DND-41 (cell line): ENCODE data around the gene KCNT1.

Experiments
- ATAC-seq: fragments of 200-7000 bp; cut with Tn5 transposase; 3 replicates; pipeline ENCODE4 v1.9.1; 2021; ENCODE audit warnings: low read depth; ENCODE audit not compliant: insufficient read depth
- DNase-seq: peaks from one replicate; pipeline ENCODE4 v3.0.0-alpha.2; 2020
- H2AFZ ChIP-seq: 2 replicates; pipeline ENCODE4 v1.6.0; 2012; ENCODE audit warnings: low read depth, low read length
- H3K27ac ChIP-seq: 2 replicates; pipeline ENCODE4 v1.5.1; 2012; ENCODE audit warnings: low read length, inconsistent platforms
- H3K27me3 ChIP-seq: fragments of 200-600 bp; sonication (generic); 2 replicates; pipeline ENCODE4 v1.6.0; 2012; ENCODE audit warnings: low read length, mild to moderate bottlenecking, inconsistent platforms; ENCODE audit not compliant: insufficient read depth, poor library complexity
- H3K36me3 ChIP-seq: 2 replicates; pipeline ENCODE4 v1.5.1; 2012; ENCODE audit warnings: low read length, inconsistent platforms; ENCODE audit not compliant: insufficient read depth
- H3K4me1 ChIP-seq: 2 replicates; pipeline ENCODE4 v1.5.1; 2012; ENCODE audit warnings: mild to moderate bottlenecking, low read length; ENCODE audit not compliant: insufficient read depth
- H3K4me2 ChIP-seq: 2 replicates; pipeline ENCODE4 v1.6.0; 2012; ENCODE audit warnings: mild to moderate bottlenecking, moderate library complexity, low read length, inconsistent platforms; ENCODE audit not compliant: insufficient read depth
- H3K4me3 ChIP-seq, 2 experiments: fragments of 200-600 bp in 1 of 2; shearing (Covaris generic) in 1 of 2; 2 replicates each; pipeline ENCODE4 v1.5.1; 2012 to 2016; ENCODE audit warnings: inconsistent platforms in 2 of 2, low read length in 2 of 2, mild to moderate bottlenecking in 2 of 2, low read depth in 1 of 2, moderate library complexity in 1 of 2
- H3K79me2 ChIP-seq: 2 replicates; pipeline ENCODE4 v1.6.0; 2012; ENCODE audit warnings: low read length, inconsistent platforms; ENCODE audit not compliant: insufficient read depth
- H3K9ac ChIP-seq: 2 replicates; pipeline ENCODE4 v1.6.0; 2012; ENCODE audit warnings: low read depth, mild to moderate bottlenecking, inconsistent platforms, low read length, moderate library complexity
- H3K9me3 ChIP-seq: 2 replicates; pipeline ENCODE4 v1.5.1; 2012; ENCODE audit warnings: low read length, moderate library complexity, mild to moderate bottlenecking, inconsistent platforms; ENCODE audit not compliant: insufficient read depth, severe bottlenecking
- H4K20me1 ChIP-seq: 2 replicates; pipeline ENCODE4 v1.6.0; 2012; ENCODE audit warnings: low read length; ENCODE audit not compliant: insufficient read depth
- CTCF ChIP-seq: IDR thresholded peaks from 2 replicates; pipeline ENCODE4 v1.5.1; 2012; ENCODE audit warnings: borderline replicate concordance, low read length, moderate library complexity, mild to moderate bottlenecking; ENCODE audit not compliant: poor library complexity, severe bottlenecking; ENCODE audit errors: extremely low read depth
- EZH2 ChIP-seq: IDR thresholded peaks from 3 replicates; pipeline ENCODE4 v1.6.1; 2012; ENCODE audit warnings: borderline replicate concordance, low read depth, mild to moderate bottlenecking, moderate library complexity, low read length, inconsistent platforms; ENCODE audit not compliant: severe bottlenecking

The KCNT1 gene

GRCh38 chr9:135695036-135695435, 6.9 kb upstream of the KCNT1 start:
- Histone ChIP-seq H2AFZ (no peak overlapping the region), H3K9ac (no peak overlapping the region), H3K27ac (no peak overlapping the region), H3K9me3 (no peaks in the 10 kb centered on the region), H3K4me3 (no peak overlapping the region), H3K36me3 (no peaks in the 10 kb centered on the region), H3K27me3 (no peaks in the 10 kb centered on the region), H3K4me1 (no peaks in the 10 kb centered on the region), H4K20me1 (no peaks in the 10 kb centered on the region; the same call in 1 of the 2 replicates), H3K4me2 (no peak overlapping the region), H3K79me2 (no peaks in the 10 kb centered on the region)
- ATAC-seq = no peak
- TF ChIP-seq CTCF = no peak
- TF ChIP-seq EZH2 = no peak
- DNase-seq = no peak

DNA sequence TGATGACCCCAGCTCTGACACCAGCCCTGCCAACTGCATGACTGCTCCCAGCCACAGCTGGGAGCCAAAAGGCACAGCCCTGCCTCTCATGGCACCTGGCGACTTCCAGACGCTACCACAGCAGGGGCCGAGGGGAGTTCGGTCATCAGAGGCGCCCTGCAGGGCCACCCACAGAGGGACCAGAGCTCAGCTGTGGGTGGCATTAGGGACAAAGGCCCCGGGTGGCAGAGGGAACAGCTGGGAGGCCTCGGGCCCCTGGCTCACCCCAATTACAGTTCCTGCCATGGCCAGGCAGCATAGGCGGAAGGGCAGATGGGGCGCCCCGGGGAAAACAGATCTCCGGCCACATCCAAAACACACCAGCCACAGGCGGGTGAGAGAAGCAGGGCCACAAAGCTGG, 6.3 kb upstream of the KCNT1 start:
- H3K9me3 ChIP-seq = no peaks in the 10 kb centered on the region

DNA sequence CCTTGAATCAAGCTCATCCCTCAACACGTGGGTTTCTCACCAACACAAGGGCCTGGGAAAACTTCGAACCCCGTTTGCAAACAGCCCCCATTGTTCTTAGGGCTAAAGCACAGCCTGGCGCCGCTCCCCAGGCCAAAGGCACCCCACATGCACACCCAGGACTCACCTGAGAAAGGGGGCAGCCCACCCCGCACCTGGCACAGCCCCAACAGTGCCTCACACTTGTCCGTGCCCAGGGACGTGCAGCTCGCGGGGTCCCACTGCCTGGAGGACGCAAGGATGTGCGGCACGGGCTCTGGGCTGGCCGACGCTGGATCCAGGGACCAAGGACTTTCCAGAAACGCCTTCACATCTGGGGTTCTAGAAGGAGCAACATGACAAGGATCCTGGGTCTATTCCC, 5.5 kb upstream of the KCNT1 start:
- no peaks in the 10 kb centered on the region; the same call in 1 of the 2 replicates for H4K20me1 ChIP-seq
- H3K9me3 ChIP-seq = no peaks in the 10 kb centered on the region
- H3K79me2 ChIP-seq = no peaks in the 10 kb centered on the region
- ATAC-seq = no peak
- H3K4me3 ChIP-seq = no peak overlapping the region
- TF ChIP-seq CTCF = no peak
- no peak overlapping the region for H3K9ac ChIP-seq
- no peak overlapping the region for H3K4me2 ChIP-seq
- no peak overlapping the region for H3K27ac ChIP-seq
- DNase-seq = no peak
- H3K36me3 ChIP-seq = no peaks in the 10 kb centered on the region
- no peaks in the 10 kb centered on the region for H3K27me3 ChIP-seq
- H3K4me1 ChIP-seq = no peaks in the 10 kb centered on the region
- H2AFZ ChIP-seq = no peak overlapping the region

More for the DNA sequence above, 6.3 kb upstream of the KCNT1 start:
- H3K4me1 ChIP-seq = no peaks in the 10 kb centered on the region
- ATAC-seq = no peak
- H3K4me3 ChIP-seq = no peak overlapping the region
- H4K20me1 ChIP-seq = no peaks in the 10 kb centered on the region; the same call in 1 of the 2 replicates
- H3K36me3 ChIP-seq = no peaks in the 10 kb centered on the region
- H3K9ac ChIP-seq = no peak overlapping the region
- no peak for DNase-seq
- no peak overlapping the region for H3K4me2 ChIP-seq
- no peaks in the 10 kb centered on the region for H3K79me2 ChIP-seq
- no peaks in the 10 kb centered on the region for H3K27me3 ChIP-seq
- H2AFZ ChIP-seq = no peak overlapping the region
- H3K27ac ChIP-seq = no peak overlapping the region
- TF ChIP-seq CTCF (no peak), EZH2 (no peak)

DNA sequence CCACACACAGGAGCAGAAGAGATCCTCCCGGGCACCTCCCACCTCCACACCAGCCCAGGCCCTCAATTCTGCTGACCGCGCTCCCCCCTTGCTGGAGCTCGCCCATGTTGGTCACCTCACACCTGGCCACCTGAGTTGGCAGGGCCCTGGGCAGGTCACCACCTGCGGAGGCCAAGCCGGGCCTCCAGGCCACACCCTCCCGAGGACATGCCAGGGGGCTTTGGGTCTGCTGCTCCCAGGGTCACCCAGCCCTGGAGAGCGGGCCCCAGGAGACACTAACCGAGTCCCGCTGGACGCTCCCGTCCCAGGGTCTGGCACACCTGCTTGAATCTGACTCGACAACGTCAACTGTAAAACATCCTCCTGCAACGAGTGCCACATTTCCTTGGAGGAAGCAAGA, 4.8 kb upstream of the KCNT1 start:
- no peak for DNase-seq
- TF ChIP-seq EZH2 (no peak), CTCF (no peak)
- H3K79me2 ChIP-seq = no peaks in the 10 kb centered on the region
- H3K4me2 ChIP-seq = no peak overlapping the region
- H3K4me1 ChIP-seq = no peaks in the 10 kb centered on the region
- no peak overlapping the region for H3K9ac ChIP-seq
- H4K20me1 ChIP-seq = no peaks in the 10 kb centered on the region; the same call in 1 of the 2 replicates
- no peak overlapping the region for H3K4me3 ChIP-seq
- no peak overlapping the region for H3K27ac ChIP-seq
- no peak overlapping the region for H2AFZ ChIP-seq
- no peak for ATAC-seq
- no peaks in the 10 kb centered on the region for H3K36me3 ChIP-seq
- no peaks in the 10 kb centered on the region for H3K9me3 ChIP-seq
- H3K27me3 ChIP-seq = no peaks in the 10 kb centered on the region
